ENCODE results near the gene OSBPL2.

- TF ChIP-seq CTCF (IDR thresholded peaks at IDR 0.05) (no peak), POLR2A (IDR thresholded peaks at IDR 0.05) (no peak)
Measured at GRCh38 chr20:62253398-62253797, 15.1 kb downstream of the OSBPL2 start.
